Skeletal muscle tissue (tissue), 5 donors: Measurements from ENCODE around the gene RASD1. TPM values are rescaled to one million over a fixed set of nuclear protein-coding genes. Genes with fewer than 3 reads are reported as not detected.
A peak's percentile ranks its signal among the peaks of the same experiment; 100 is the strongest.

Source experiments
- H3K27ac ChIP-seq: one replicate; pipeline ENCODE4 v1.7.0; 2013; ENCODE audit warnings: mild to moderate bottlenecking, low read depth, low read length, inconsistent platforms
- H3K27me3 ChIP-seq, 3 donors: one replicate each; pipeline ENCODE4 v1.7.0; 2013; ENCODE audit warnings: low read length in 3 of 3; ENCODE audit not compliant: control insufficient read depth in 3 of 3, insufficient read depth in 3 of 3
- H3K36me3 ChIP-seq, 3 donors: one replicate each; pipeline ENCODE4 v1.7.0; 2013; ENCODE audit warnings: low read length in 3 of 3; ENCODE audit not compliant: control insufficient read depth in 3 of 3, insufficient read depth in 3 of 3
- H3K4me1 ChIP-seq, 3 donors: one replicate each; pipeline ENCODE4 v1.7.0; 2013; ENCODE audit warnings: low read length in 3 of 3, mild to moderate bottlenecking in 3 of 3; ENCODE audit not compliant: control insufficient read depth in 3 of 3, insufficient read depth in 3 of 3
- H3K4me3 ChIP-seq, 3 donors: one replicate each; pipeline ENCODE4 v1.7.0; 2013; ENCODE audit warnings: low read length in 3 of 3
- H3K9ac ChIP-seq, 3 donors: one replicate each; pipeline ENCODE4 v1.7.0; 2013; ENCODE audit warnings: low read length in 3 of 3, mild to moderate bottlenecking in 3 of 3, moderate library complexity in 2 of 3, low read depth in 1 of 3
- H3K9me3 ChIP-seq, 3 donors: one replicate each; pipeline ENCODE4 v1.7.0; 2013; ENCODE audit warnings: low read length in 3 of 3; ENCODE audit not compliant: control insufficient read depth in 3 of 3
- small RNA-seq: library from RNA; depleted of rRNA; stranded (forward); fragments of <200 nt; gene quantifications from one replicate; pipeline ENCODE3, GENCODE V24; 2014
- total RNA-seq: library from RNA; depleted of rRNA; stranded (reverse); fragments of >200 nt; gene quantifications from one replicate; pipeline ENCODE4 v1.2.3, GENCODE V29; 2014
- donor health status: Osteomylitis.

The RASD1 gene
- total RNA-seq, 1 donor from 2014 or later = 4.2 TPM

DNA sequence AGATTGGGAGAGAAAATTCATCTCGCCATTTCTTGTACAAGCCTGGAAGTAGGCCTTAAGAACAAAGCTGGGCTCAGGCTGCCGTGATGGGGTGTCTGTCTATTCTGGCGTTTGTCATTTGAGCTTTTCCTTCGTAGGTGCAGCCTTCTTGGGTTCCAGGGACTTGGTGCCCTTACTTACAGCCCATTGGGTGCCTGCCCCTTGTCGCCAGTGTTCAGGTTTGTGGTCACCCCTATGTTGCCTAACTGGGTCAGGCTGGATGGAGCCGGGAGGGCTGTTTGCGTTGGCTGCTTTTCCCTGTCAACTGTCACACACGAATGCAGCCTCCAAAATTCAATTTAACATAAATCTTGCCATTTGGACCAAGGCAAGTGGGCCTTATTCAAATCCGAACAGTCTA lies 43.1 kb downstream of the RASD1 start:
- Histone ChIP-seq H3K9me3 (no peaks in the 10 kb centered on the region), H3K36me3 (no peaks in the 10 kb centered on the region), H3K4me1 (no peaks in the 10 kb centered on the region), H3K4me3 (no peak overlapping the region), H3K27ac (no peak overlapping the region), H3K27me3 (no peaks in the 10 kb centered on the region), H3K9ac (no peak overlapping the region)

DNA sequence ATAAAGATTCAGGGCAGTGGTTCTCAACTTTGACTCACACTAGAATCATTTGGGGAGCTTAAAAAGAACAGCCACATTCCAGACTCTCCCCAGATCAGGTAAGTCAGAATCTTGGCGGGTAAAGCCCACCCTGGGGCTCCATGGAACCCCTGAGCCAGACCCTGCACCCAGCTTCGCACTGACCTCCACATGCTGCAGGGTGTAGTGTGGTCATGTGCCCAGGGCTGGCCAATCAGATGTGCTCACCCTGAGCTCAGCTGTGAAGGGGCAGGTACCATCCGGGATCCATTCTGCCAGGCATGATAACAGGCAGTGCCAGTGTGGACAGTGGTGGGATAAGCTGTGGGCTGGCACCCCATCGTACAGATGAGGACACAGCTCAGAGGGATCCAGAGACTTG lies 47.5 kb downstream of the RASD1 start:
- Histone ChIP-seq H3K9ac (no peak overlapping the region), H3K4me3 (no peak overlapping the region), H3K27me3 (peaks cover 0 to 6% (median 6%) of the 10 kb centered on the region in 3 donors), H3K9me3 (no peaks in the 10 kb centered on the region), H3K4me1 (peaks cover 6 to 20% (median 17%) of the 10 kb centered on the region in 3 donors), H3K36me3 (no peaks in the 10 kb centered on the region), H3K27ac (no peak overlapping the region)

DNA sequence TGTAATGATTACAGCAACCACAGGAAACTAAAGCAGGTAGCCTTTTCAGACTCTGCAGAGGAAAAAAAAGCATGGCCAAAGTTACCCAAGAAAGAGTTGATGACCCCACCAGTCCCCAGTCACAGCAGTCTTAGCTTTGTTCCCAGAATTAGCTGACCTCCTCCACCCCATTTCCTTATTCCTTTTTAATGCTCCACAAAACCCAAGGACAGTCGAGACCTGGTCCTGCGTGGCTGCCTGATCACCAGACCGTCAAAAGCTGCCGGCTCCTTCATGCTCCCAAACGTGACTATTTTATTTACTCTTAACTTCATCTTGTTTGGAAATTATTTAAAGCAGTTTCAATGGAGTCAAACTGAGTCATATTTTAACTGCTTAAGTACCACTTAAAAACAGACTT lies 48.1 kb downstream of the RASD1 start:
- Histone ChIP-seq H3K9me3 (no peaks in the 10 kb centered on the region), H3K9ac (no peak overlapping the region), H3K27me3 (peaks cover 0 to 10% (median 6%) of the 10 kb centered on the region in 3 donors), H3K36me3 (no peaks in the 10 kb centered on the region), H3K4me1 (peaks cover 6 to 20% (median 17%) of the 10 kb centered on the region in 3 donors), H3K4me3 (no peak overlapping the region), H3K27ac (no peak overlapping the region)

DNA sequence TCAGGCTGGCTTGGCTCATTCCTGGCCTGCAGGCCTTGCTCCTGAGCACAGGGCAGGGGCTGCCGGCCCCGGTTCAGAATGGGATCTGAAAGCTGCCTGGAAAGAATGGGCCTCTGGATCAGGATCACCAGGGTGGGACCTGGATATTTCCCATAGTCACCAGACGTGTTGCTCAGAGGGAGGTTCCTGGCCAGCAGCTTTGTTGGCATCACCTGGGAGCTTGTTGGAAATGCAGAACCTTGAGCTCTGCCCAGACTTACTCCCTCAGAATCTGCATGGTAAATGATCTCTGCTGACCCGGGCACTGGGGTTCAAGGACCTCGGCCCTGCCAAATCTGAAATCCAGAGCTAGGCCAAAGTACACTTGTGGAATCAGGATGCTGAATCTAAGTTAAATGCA lies 48.9 kb downstream of the RASD1 start:
- no peak overlapping the region for H3K27ac ChIP-seq

DNA sequence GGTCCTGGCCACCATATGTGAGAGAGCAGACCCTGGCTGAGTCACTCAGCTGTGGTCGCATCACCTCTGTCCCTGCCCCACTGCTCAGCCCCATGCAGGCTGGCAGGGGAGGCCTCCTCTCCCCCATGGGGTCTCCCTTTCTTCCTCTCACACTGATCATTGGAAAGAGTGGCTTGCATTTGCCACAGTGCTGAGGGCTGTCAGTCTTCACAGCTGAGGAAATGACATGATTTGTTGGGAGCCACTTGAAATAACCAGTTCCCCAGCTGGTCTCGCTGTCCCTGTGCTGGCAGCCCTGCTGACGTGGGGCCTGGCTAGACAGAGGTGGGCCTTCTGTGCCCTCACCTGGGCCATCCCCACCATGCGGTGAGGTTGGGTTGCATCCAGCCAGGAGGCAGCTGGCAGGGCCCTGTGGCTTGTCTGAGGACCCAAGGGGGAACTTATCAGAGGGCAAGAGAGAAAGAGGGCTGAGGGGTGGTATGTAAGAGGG lies 49.5 kb downstream of the RASD1 start:
- H3K9me3 ChIP-seq = no peaks in the 10 kb centered on the region
- no peak overlapping the region for H3K27ac ChIP-seq
- no peak overlapping the region for H3K9ac ChIP-seq
- no peak overlapping the region for H3K4me3 ChIP-seq
- no peaks in the 10 kb centered on the region for H3K36me3 ChIP-seq
- H3K4me1 ChIP-seq = peaks cover 6 to 20% (median 17%) of the 10 kb centered on the region in 3 donors
- peaks cover 0 to 10% (median 6%) of the 10 kb centered on the region in 3 donors for H3K27me3 ChIP-seq

More for the DNA sequence above, 48.9 kb downstream of the RASD1 start:
- H3K9me3 ChIP-seq = no peaks in the 10 kb centered on the region
- H3K27me3 ChIP-seq = peaks cover 0 to 10% (median 6%) of the 10 kb centered on the region in 3 donors
- H3K9ac ChIP-seq = no peak overlapping the region
- H3K4me1 ChIP-seq = peaks cover 6 to 20% (median 17%) of the 10 kb centered on the region in 3 donors
- H3K4me3 ChIP-seq = no peak overlapping the region
- no peaks in the 10 kb centered on the region for H3K36me3 ChIP-seq

DNA sequence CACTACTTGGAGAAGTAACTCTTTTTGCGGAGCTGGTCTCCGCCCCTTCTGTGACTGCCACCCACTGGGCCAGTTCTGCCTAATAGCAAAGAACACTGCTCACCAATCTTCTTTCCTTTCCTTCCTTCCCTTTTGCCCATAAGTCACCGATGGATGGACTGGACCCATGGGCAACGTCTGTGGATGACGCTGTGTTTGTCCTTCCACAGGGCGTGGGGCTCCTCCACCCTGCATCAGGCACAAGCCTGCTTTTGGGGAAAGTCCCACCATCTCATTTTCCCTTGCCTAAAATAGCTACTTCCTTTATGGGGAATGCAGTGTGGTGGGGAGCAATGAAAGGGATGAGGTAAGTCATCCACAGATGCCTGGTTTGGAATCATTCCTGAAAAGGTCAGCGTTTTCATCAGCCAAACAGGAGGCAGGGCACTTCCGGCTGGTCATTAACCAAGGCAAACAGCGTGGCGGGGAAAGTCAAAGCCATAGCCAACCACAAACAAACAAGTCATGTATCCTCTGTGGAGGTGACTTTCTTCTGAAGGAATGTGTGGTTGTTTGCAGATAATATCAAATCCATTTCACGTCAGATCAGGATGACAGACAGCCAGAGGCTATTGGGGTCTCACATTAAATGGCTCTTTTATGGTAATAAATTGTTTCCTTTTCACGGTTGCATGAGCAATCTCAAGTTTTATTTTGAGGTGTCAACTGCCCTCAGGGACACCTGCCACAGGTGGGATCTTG lies 50.1 kb downstream of the RASD1 start:
- Histone ChIP-seq H3K36me3 (no peaks in the 10 kb centered on the region), H3K4me3 (peak overlapping the region in 1 of 3 donors; percentile 41), H3K4me1 (peaks cover 6 to 20% (median 17%) of the 10 kb centered on the region in 3 donors), H3K9ac (no peak overlapping the region), H3K9me3 (no peaks in the 10 kb centered on the region), H3K27me3 (peaks cover 0 to 12% (median 6%) of the 10 kb centered on the region in 3 donors), H3K27ac (peak overlapping the region; percentile 19)

DNA sequence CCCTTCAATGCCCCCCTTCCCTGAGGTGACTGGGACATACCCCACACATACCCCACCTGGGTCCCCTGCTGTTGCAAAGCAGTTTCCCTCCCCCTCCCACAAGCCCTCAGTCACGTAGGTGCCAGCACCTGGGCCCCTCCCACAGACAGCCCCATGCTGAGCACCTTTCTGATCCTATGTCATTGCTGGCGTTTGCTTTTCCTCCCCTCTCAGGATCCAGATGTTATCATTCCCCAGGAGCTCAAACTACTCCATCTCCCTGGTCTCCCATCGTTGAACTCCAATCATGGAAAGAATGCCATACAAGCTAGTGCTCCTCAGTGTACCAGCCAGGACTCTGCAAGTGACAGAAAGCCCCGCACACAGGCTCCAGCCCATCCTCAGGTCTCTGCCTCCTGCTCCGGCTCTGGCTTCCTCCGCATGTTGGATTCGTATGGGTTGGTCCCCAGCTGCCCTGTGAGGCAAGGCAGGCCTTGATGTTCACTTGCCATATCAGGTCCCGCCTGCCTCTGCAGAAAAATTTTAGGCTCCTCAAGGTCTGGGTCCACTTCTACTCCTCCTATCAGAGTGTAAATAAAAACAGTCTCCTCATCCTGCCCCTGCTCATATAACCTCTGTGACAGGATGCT lies 50.8 kb downstream of the RASD1 start:
- Histone ChIP-seq H3K27ac (peak overlapping the region; percentile 19), H3K9ac (no peak overlapping the region)

More for the DNA sequence above, 50.8 kb downstream of the RASD1 start:
- peaks cover 0 to 18% (median 9%) of the 10 kb centered on the region in 3 donors for H3K27me3 ChIP-seq
- H3K9me3 ChIP-seq = no peaks in the 10 kb centered on the region
- H3K36me3 ChIP-seq = no peaks in the 10 kb centered on the region
- H3K4me1 ChIP-seq = peaks cover 6 to 20% (median 17%) of the 10 kb centered on the region in 3 donors
- H3K4me3 ChIP-seq = no peak overlapping the region

Small RNA genes lying within 50 kb of the gene (small RNA-seq; reads per million reads assigned to genes)
- gene RF00019 = not detected

Other genes starting within 250 kb of the RASD1 start
- 89.2 TPM for gene COPS3, start 215.1 kb downstream of the RASD1 start, total RNA-seq
- 4.2 TPM for gene NT5M, start 193.0 kb downstream of the RASD1 start, total RNA-seq
- gene MED9, start 19.4 kb downstream of the RASD1 start, total RNA-seq = 12.5 TPM
- 32.4 TPM for gene PEMT, start 95.3 kb upstream of the RASD1 start, total RNA-seq
- 3.1 TPM for gene RAI1, start 185.1 kb upstream of the RASD1 start, total RNA-seq